Chondrocyte (in vitro differentiated cells): ENCODE measurements around the gene ILKAP. TPM values are rescaled to one million over a fixed set of nuclear protein-coding genes. Genes with fewer than 3 reads are reported as not detected.
A peak's percentile ranks its signal among the peaks of the same experiment; 100 is the strongest.

Experiments used
- DNase-seq: peaks from one replicate; pipeline ENCODE4 v3.0.0; 2021; ENCODE audit warnings: mixed read lengths, low spot score
- H3K27ac Mint-ChIP-seq: one replicate; pipeline ENCODE4 v1.8.0; 2021; ENCODE audit warnings: mild to moderate bottlenecking, moderate library complexity, mixed read lengths; ENCODE audit not compliant: unreplicated experiment
- H3K27me3 Mint-ChIP-seq: 2 replicates; pipeline ENCODE4 v1.8.0; 2021; ENCODE audit warnings: low read depth, mixed read lengths
- H3K36me3 Mint-ChIP-seq: 2 replicates; pipeline ENCODE4 v1.8.0; 2021; ENCODE audit warnings: low read depth, mixed read lengths
- H3K4me1 Mint-ChIP-seq: 2 replicates; pipeline ENCODE4 v1.8.0; 2021; ENCODE audit warnings: low read depth, mild to moderate bottlenecking, mixed read lengths
- H3K4me3 Mint-ChIP-seq: one replicate; pipeline ENCODE4 v1.8.0; 2021; ENCODE audit warnings: mild to moderate bottlenecking, moderate library complexity, mixed read lengths; ENCODE audit not compliant: unreplicated experiment
- H3K9me3 Mint-ChIP-seq: 2 replicates; pipeline ENCODE4 v1.8.0; 2021; ENCODE audit warnings: low read depth, mixed read lengths
- total RNA-seq: library from RNA; stranded (reverse); gene quantifications from 3 replicates; pipeline ENCODE4 v1.2.1, GENCODE V29; 2021
- TF ChIP-seq, protein P1 (sequence below): fragments of 200-600 bp; sonication (generic); IDR thresholded peaks from 2 replicates; pipeline ENCODE4 v1.5.0; 2021; ENCODE audit warnings: antibody characterized with exemption, mild to moderate bottlenecking, moderate library complexity

Gene ILKAP
- total RNA-seq, 1 donor from 2014 or later = 24.9 TPM

- TF ChIP-seq, protein P1, sequence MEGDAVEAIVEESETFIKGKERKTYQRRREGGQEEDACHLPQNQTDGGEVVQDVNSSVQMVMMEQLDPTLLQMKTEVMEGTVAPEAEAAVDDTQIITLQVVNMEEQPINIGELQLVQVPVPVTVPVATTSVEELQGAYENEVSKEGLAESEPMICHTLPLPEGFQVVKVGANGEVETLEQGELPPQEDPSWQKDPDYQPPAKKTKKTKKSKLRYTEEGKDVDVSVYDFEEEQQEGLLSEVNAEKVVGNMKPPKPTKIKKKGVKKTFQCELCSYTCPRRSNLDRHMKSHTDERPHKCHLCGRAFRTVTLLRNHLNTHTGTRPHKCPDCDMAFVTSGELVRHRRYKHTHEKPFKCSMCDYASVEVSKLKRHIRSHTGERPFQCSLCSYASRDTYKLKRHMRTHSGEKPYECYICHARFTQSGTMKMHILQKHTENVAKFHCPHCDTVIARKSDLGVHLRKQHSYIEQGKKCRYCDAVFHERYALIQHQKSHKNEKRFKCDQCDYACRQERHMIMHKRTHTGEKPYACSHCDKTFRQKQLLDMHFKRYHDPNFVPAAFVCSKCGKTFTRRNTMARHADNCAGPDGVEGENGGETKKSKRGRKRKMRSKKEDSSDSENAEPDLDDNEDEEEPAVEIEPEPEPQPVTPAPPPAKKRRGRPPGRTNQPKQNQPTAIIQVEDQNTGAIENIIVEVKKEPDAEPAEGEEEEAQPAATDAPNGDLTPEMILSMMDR = peak; percentile 77
- no peaks in the 10 kb centered on the region for H3K9me3 Mint-ChIP-seq
- no peak overlapping the region for H3K27ac Mint-ChIP-seq
- H3K4me1 Mint-ChIP-seq = peaks cover 46% of the 10 kb centered on the region
- DNase-seq = no peak
- H3K36me3 Mint-ChIP-seq = peaks cover 9% of the 10 kb centered on the region
- H3K27me3 Mint-ChIP-seq = no peaks in the 10 kb centered on the region
- H3K4me3 Mint-ChIP-seq = peak overlapping the region; percentile 74
Observed at GRCh38 chr2:238139196-238140039, 64.1 kb downstream of the ILKAP start.

DNA sequence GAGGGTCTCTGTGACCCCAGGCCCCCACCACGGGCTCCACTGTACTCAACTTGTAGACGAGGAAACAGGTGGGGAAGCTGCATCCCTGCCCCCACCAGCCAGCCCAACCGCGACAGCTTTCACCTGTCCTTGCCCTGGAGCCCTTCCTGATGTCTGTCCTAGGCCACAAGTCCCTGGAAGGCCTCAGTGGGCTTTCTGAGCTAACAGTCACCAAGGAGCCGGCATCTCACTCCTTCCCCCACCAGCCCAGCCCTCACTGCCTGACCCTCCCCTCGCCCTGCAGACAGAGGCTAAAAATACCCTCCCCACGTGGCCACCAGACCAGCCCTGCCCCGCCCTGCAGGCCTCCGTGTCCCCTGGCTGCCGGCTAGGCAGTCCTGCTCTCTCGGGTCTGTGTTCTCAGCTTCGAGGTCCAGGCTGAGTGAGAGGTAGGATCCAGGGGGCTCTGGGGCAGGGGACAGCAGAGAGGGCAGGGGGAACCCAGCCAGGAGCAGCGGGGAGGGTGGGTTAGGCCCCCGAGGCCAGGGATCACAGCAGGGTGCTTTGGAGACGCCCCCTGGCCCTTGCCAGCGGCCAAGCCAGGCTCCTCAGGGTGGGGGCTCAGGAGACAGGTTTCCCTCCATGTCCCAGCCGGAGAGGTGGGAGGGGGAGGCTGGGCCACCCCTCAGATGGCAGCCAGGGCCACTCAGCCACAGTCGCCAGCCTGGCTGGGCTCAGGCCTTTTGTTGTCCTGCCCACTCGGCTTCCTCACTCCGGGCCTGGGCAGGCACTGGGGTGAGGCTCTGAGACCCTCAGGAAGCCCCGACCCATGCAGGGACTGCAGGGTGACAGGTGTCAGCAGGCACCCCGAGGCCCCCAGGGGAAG lies 64.9 kb downstream of the ILKAP start, which contains the start of gene KLHL30:
TSS of gene KLHL30 (plus strand) at position 338 of the 865 bp plus-strand sequence. CDS start 2,087 bp downstream, outside the sequence.
- no peaks in the 10 kb centered on the region for H3K9me3 Mint-ChIP-seq
- H3K27me3 Mint-ChIP-seq = no peaks in the 10 kb centered on the region
- peaks cover 40% of the 10 kb centered on the region for H3K4me1 Mint-ChIP-seq
- H3K27ac Mint-ChIP-seq = peak within 1 kb of the TSS; percentile 85
- peak within 1 kb of the TSS; percentile 74 for H3K4me3 Mint-ChIP-seq
- DNase-seq = no peak
- TF ChIP-seq, protein P1 = no peak
- H3K36me3 Mint-ChIP-seq = peaks cover 6% of the 10 kb centered on the region

- H3K4me3 Mint-ChIP-seq = peak overlapping the region; percentile 74
- no peak for DNase-seq
- peaks cover 36% of the 10 kb centered on the region for H3K4me1 Mint-ChIP-seq
- no peaks in the 10 kb centered on the region for H3K27me3 Mint-ChIP-seq
- H3K27ac Mint-ChIP-seq = no peak overlapping the region
- H3K36me3 Mint-ChIP-seq = peaks cover 6% of the 10 kb centered on the region
- H3K9me3 Mint-ChIP-seq = no peaks in the 10 kb centered on the region
- TF ChIP-seq, protein P1 = no peak
Observed at GRCh38 chr2:238137885-238138284, 65.6 kb downstream of the ILKAP start.

DNA sequence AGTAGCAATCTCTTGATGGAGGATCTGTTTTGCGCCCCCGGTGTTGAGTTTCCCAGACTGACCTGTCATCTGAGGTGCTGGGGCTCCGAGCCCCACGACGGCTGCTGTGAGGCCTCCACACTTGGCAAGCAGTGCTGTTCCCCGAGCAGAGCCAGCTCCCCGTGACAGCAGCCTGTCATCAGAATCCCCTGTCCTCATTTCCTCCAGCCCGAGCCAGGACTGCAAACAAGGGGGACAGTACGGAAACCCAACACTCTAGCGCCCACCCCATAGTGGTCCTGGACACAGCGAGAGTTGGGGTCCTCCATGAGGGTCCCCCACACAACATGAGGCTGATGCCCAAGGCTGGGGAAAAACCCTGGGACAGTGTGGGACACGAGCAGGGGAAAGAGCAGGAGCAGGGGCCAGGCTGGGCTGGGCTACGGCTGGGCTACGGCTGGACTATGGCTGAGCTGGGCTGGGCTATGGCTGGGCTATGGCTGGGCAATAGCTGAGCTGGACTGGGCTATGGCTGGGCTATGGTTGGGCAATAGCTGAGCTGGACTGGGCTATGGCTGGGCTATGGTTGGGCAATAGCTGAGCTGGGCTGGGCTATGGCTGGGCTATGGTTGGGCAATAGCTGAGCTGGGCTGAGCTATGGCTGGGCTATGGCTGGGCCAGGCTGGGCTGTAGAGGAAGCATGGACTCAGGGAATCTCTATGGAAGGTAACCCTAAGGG lies 66.5 kb downstream of the ILKAP start:
- Mint-ChIP-seq H3K27ac (no peak overlapping the region), H3K4me3 (no peak overlapping the region), H3K4me1 (peaks cover 30% of the 10 kb centered on the region), H3K36me3 (peaks cover 5% of the 10 kb centered on the region), H3K27me3 (no peaks in the 10 kb centered on the region), H3K9me3 (no peaks in the 10 kb centered on the region)
- DNase-seq = peak; percentile 87
- TF ChIP-seq, protein P1 = no peak
